Osteocyte (in vitro differentiated cells): ENCODE measurements around the gene SRGAP1. TPM values are rescaled to one million over a fixed set of nuclear protein-coding genes. Genes with fewer than 3 reads are reported as not detected.

Experiments
- DNase-seq: peaks from one replicate; pipeline ENCODE4 v3.0.0; 2021; ENCODE audit warnings: mixed read lengths; ENCODE audit not compliant: unreplicated experiment; ENCODE audit errors: extremely low spot score
- H3K27ac Mint-ChIP-seq: one replicate; pipeline ENCODE4 v1.8.0; 2021; ENCODE audit warnings: mild to moderate bottlenecking, mixed read lengths; ENCODE audit not compliant: unreplicated experiment
- H3K27me3 Mint-ChIP-seq: one replicate; pipeline ENCODE4 v1.8.0; 2021; ENCODE audit warnings: mixed read lengths; ENCODE audit not compliant: unreplicated experiment
- H3K36me3 Mint-ChIP-seq: one replicate; pipeline ENCODE4 v1.8.0; 2021; ENCODE audit warnings: mixed read lengths; ENCODE audit not compliant: unreplicated experiment
- H3K4me1 Mint-ChIP-seq: one replicate; pipeline ENCODE4 v1.8.0; 2021; ENCODE audit warnings: mixed read lengths; ENCODE audit not compliant: unreplicated experiment
- H3K4me3 Mint-ChIP-seq: one replicate; pipeline ENCODE4 v1.8.0; 2021; ENCODE audit warnings: mild to moderate bottlenecking, moderate library complexity, mixed read lengths; ENCODE audit not compliant: unreplicated experiment
- H3K9me3 Mint-ChIP-seq: one replicate; pipeline ENCODE4 v1.8.0; 2021; ENCODE audit warnings: mixed read lengths; ENCODE audit not compliant: unreplicated experiment
- total RNA-seq: library from RNA; stranded (reverse); gene quantifications from 2 replicates; pipeline ENCODE4 v1.2.1, GENCODE V29; 2021
- TF ChIP-seq, protein P1 (sequence below): fragments of 200-600 bp; sonication (generic); IDR thresholded peaks from 2 replicates; pipeline ENCODE4 v1.5.0; 2021; ENCODE audit warnings: antibody characterized with exemption, mild to moderate bottlenecking, moderate library complexity

SRGAP1 gene
- total RNA-seq, 1 donor from 2014 or later, result 11.0 TPM

DNA sequence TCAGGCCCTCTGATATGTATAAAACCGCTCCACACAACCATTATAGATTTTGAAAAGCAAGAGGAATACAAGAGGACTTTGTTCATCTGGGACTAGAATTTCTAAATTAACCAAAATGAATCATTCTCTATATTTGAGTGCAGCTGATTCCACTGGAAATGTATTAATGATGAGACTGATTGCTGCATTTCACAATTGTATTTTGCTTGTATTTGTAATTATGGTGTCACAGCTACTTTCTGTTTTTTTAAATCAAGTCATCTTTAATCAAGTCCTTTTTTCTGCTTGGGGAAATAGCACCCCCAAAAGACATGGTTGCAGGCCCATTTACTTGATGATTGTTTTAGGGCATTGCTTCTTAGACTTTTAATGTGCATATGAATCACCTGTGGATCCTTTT, 215.2 kb downstream of the SRGAP1 start:
- Mint-ChIP-seq H3K9me3 (peaks cover 5% of the 10 kb centered on the region), H3K27ac (no peak overlapping the region), H3K4me3 (no peak overlapping the region), H3K36me3 (peaks cover 10% of the 10 kb centered on the region), H3K27me3 (no peaks in the 10 kb centered on the region), H3K4me1 (no peaks in the 10 kb centered on the region)
- DNase-seq, result no peak
- TF ChIP-seq, protein P1, sequence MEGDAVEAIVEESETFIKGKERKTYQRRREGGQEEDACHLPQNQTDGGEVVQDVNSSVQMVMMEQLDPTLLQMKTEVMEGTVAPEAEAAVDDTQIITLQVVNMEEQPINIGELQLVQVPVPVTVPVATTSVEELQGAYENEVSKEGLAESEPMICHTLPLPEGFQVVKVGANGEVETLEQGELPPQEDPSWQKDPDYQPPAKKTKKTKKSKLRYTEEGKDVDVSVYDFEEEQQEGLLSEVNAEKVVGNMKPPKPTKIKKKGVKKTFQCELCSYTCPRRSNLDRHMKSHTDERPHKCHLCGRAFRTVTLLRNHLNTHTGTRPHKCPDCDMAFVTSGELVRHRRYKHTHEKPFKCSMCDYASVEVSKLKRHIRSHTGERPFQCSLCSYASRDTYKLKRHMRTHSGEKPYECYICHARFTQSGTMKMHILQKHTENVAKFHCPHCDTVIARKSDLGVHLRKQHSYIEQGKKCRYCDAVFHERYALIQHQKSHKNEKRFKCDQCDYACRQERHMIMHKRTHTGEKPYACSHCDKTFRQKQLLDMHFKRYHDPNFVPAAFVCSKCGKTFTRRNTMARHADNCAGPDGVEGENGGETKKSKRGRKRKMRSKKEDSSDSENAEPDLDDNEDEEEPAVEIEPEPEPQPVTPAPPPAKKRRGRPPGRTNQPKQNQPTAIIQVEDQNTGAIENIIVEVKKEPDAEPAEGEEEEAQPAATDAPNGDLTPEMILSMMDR, result no peak

DNA sequence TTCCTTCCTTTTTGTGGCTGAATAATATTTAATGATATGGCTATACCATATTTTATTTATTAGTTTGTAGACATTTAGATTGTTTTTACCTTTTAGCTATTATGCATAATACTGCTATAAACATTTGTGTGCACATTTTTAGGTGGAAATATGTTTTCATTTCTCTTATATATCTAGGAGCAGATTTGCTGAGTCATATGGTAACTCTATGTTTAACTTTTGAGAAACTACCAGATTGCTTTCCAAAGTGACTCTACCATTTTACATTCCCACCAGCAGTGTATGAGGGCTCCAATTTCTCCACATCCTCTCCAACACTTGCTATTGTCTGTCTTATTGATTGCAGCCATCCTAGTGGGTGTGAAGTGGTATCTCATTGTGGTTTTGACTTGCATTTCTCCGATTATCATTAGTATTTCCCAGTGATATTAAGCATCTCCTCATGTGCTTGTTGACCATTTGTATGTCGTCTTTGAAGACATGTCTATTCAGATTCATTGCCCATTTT, 217.4 kb downstream of the SRGAP1 start:
- H3K9me3 Mint-ChIP-seq, result no peaks in the 10 kb centered on the region
- H3K36me3 Mint-ChIP-seq, result peaks cover 7% of the 10 kb centered on the region
- no peak overlapping the region for H3K27ac Mint-ChIP-seq
- TF ChIP-seq, protein P1, result no peak
- peaks cover 6% of the 10 kb centered on the region for H3K4me1 Mint-ChIP-seq
- H3K27me3 Mint-ChIP-seq, result no peaks in the 10 kb centered on the region
- DNase-seq, result no peak
- H3K4me3 Mint-ChIP-seq, result no peak overlapping the region

DNA sequence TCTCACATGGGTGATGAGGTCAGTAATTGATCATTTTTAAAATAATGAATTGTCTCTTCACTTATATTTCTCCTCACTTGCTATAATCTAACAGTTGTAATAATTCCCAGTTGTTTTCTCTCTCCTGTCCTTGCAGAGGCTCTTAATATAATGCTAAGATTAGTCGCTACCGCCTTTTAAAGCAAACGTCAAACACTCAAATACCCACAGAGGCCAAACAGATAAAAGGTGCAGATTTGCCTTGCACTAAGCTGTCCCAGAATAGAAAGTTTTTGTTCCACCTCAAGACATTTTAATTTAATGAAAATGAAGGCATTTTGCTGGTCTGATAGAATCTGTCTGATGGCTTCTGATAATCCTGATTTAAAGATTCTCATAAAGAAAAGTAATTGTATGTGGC, 218.6 kb downstream of the SRGAP1 start:
- TF ChIP-seq, protein P1, result no peak
- H3K4me3 Mint-ChIP-seq, result no peak overlapping the region
- DNase-seq, result no peak
- H3K27ac Mint-ChIP-seq, result no peak overlapping the region
- H3K9me3 Mint-ChIP-seq, result no peaks in the 10 kb centered on the region
- peaks cover 7% of the 10 kb centered on the region for H3K36me3 Mint-ChIP-seq
- no peaks in the 10 kb centered on the region for H3K27me3 Mint-ChIP-seq
- peaks cover 13% of the 10 kb centered on the region for H3K4me1 Mint-ChIP-seq

GRCh38 chr12:64064240-64064639, 219.7 kb downstream of the SRGAP1 start:
- TF ChIP-seq, protein P1, result no peak
- Mint-ChIP-seq H3K36me3 (peaks cover 7% of the 10 kb centered on the region), H3K27ac (no peak overlapping the region), H3K9me3 (no peaks in the 10 kb centered on the region), H3K4me1 (peaks cover 13% of the 10 kb centered on the region), H3K27me3 (no peaks in the 10 kb centered on the region), H3K4me3 (no peak overlapping the region)
- DNase-seq, result no peak

GRCh38 chr12:64064706-64065105, 220.2 kb downstream of the SRGAP1 start:
- H3K4me3 Mint-ChIP-seq, result no peak overlapping the region
- peaks cover 13% of the 10 kb centered on the region for H3K4me1 Mint-ChIP-seq
- peaks cover 5% of the 10 kb centered on the region for H3K36me3 Mint-ChIP-seq
- no peaks in the 10 kb centered on the region for H3K9me3 Mint-ChIP-seq
- DNase-seq, result no peak
- TF ChIP-seq, protein P1, result no peak
- no peak overlapping the region for H3K27ac Mint-ChIP-seq
- H3K27me3 Mint-ChIP-seq, result no peaks in the 10 kb centered on the region
